GM12872 (cell line): Measurements from ENCODE around the gene SEC24B.

ENCODE experiments used
- CTCF ChIP-seq: IDR thresholded peaks from 3 replicates; pipeline ENCODE4 v1.5.1; 2011; ENCODE audit warnings: low read depth, mild to moderate bottlenecking, low read length, moderate library complexity; ENCODE audit not compliant: insufficient read depth

The SEC24B gene

GRCh38 chr4:109406337-109406931 is 27.2 kb upstream of the SEC24B start:
- peak; percentile 66 for TF ChIP-seq CTCF

GRCh38 chr4:109407027-109407737 is 26.4 kb upstream of the SEC24B start:
- no peak for TF ChIP-seq CTCF

- TF ChIP-seq CTCF = no peak
Measured at GRCh38 chr4:109408711-109409110, 24.9 kb upstream of the SEC24B start.

- TF ChIP-seq CTCF = no peak
Measured at GRCh38 chr4:109410226-109410625, 23.4 kb upstream of the SEC24B start.

- TF ChIP-seq CTCF = no peak
Measured at GRCh38 chr4:109410776-109411175, 22.8 kb upstream of the SEC24B start.

GRCh38 chr4:109411964-109412363 is 21.7 kb upstream of the SEC24B start:
- no peak for TF ChIP-seq CTCF

GRCh38 chr4:109412776-109413175 is 20.8 kb upstream of the SEC24B start:
- TF ChIP-seq CTCF = no peak
